LHCN-M2 (cell line): Measurements from ENCODE around the gene RPL18. TPM values are rescaled to one million over a fixed set of nuclear protein-coding genes. Genes with fewer than 3 reads are reported as not detected.

Experiments used
- DNase-seq: peaks from one replicate; pipeline ENCODE4 v3.0.0-alpha.2; 2012; ENCODE audit warnings: low read depth
- total RNA-seq: library from RNA; depleted of rRNA; stranded (reverse); fragments of >200 nt; gene quantifications from 2 replicates; pipeline ENCODE4 v1.2.3, GENCODE V29; 2014

Gene RPL18
- total RNA-seq, 1 experiment from 2014 or later, result 1,651 TPM

- no peak for DNase-seq
These were observed 11.5 kb upstream of the RPL18 start for GRCh38 chr19:48630296-48631063.

GRCh38 chr19:48629599-48630295, 10.8 kb upstream of the RPL18 start:
- DNase-seq, result no peak

- DNase-seq, result no peak
These were observed 10.3 kb upstream of the RPL18 start for GRCh38 chr19:48629297-48629598.

- no peak for DNase-seq
These were observed 9.7 kb upstream of the RPL18 start for GRCh38 chr19:48628486-48629296.

GRCh38 chr19:48627865-48628314, 8.9 kb upstream of the RPL18 start:
- no peak for DNase-seq

- DNase-seq, result peak; percentile 25
These were observed 8.4 kb upstream of the RPL18 start for GRCh38 chr19:48627201-48627864.

- no peak for DNase-seq
These were observed 6.9 kb upstream of the RPL18 start for GRCh38 chr19:48625891-48626327.

GRCh38 chr19:48624791-48625723, 6.1 kb upstream of the RPL18 start:
- DNase-seq, result no peak

- DNase-seq, result peak; percentile 96
These were observed 5.2 kb upstream of the RPL18 start for GRCh38 chr19:48624067-48624594.

GRCh38 chr19:48623556-48624066, 4.6 kb upstream of the RPL18 start:
- DNase-seq, result no peak

- peak; percentile 39 for DNase-seq
These were observed 961 bp upstream of the RPL18 start for GRCh38 chr19:48619692-48620585.

- DNase-seq, result no peak
These were observed 581 bp downstream of the RPL18 start for GRCh38 chr19:48618278-48618915.

- DNase-seq, result no peak
These were observed 1.6 kb downstream of the RPL18 start for GRCh38 chr19:48617146-48617937.

GRCh38 chr19:48616491-48617056, 2.4 kb downstream of the RPL18 start:
- DNase-seq, result no peak

- DNase-seq, result no peak
These were observed 2.9 kb downstream of the RPL18 start for GRCh38 chr19:48616041-48616436.

- no peak for DNase-seq
These were observed 3.5 kb downstream of the RPL18 start for GRCh38 chr19:48615231-48616040.
